ENCODE data around the gene RNF144A. TPM values are rescaled to one million over a fixed set of nuclear protein-coding genes. Genes with fewer than 3 reads are reported as not detected.
"Not testable (repeated sequence)": the region's sequence is repeated elsewhere in the genome, so short reads cannot be mapped to it uniquely, and the experiment has no call there.

Gene RNF144A
- total RNA-seq, 1 donor from 2014 or later, result 52.8 TPM

- no peak overlapping the region for H3K4me3 Mint-ChIP-seq
Observed at GRCh38 chr2:6893876-6894482, 23.2 kb upstream of the RNF144A start.

GRCh38 chr2:6896930-6897759 is 20.1 kb upstream of the RNF144A start:
- Mint-ChIP-seq H3K27me3 (ENCODE audit: low read depth) (peaks cover 13% of the 10 kb centered on the region), H3K4me3 (no peak overlapping the region), H3K36me3 (no peaks in the 10 kb centered on the region), H3K27ac (no peak overlapping the region), H3K4me1 (no peaks in the 10 kb centered on the region), H3K9me3 (peaks cover 12% of the 10 kb centered on the region)
- DNase-seq (ENCODE audit: low spot score in 2 of 2, unreplicated experiment in 2 of 2), result no peak
- TF ChIP-seq, protein P1, sequence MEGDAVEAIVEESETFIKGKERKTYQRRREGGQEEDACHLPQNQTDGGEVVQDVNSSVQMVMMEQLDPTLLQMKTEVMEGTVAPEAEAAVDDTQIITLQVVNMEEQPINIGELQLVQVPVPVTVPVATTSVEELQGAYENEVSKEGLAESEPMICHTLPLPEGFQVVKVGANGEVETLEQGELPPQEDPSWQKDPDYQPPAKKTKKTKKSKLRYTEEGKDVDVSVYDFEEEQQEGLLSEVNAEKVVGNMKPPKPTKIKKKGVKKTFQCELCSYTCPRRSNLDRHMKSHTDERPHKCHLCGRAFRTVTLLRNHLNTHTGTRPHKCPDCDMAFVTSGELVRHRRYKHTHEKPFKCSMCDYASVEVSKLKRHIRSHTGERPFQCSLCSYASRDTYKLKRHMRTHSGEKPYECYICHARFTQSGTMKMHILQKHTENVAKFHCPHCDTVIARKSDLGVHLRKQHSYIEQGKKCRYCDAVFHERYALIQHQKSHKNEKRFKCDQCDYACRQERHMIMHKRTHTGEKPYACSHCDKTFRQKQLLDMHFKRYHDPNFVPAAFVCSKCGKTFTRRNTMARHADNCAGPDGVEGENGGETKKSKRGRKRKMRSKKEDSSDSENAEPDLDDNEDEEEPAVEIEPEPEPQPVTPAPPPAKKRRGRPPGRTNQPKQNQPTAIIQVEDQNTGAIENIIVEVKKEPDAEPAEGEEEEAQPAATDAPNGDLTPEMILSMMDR (IDR thresholded peaks at IDR 0.05; ENCODE audit: unreplicated experiment), result peak; percentile 69

More at GRCh38 chr2:6893876-6894482, 23.2 kb upstream of the RNF144A start:
- TF ChIP-seq, protein P1 (IDR thresholded peaks at IDR 0.05; ENCODE audit: unreplicated experiment), result no peak
- Mint-ChIP-seq H3K4me1 (no peaks in the 10 kb centered on the region), H3K9me3 (no peaks in the 10 kb centered on the region), H3K36me3 (no peaks in the 10 kb centered on the region), H3K27me3 (ENCODE audit: low read depth) (peaks cover 23% of the 10 kb centered on the region), H3K27ac (no peak overlapping the region)
- DNase-seq (ENCODE audit: low spot score in 2 of 2, unreplicated experiment in 2 of 2), result no peak

DNA sequence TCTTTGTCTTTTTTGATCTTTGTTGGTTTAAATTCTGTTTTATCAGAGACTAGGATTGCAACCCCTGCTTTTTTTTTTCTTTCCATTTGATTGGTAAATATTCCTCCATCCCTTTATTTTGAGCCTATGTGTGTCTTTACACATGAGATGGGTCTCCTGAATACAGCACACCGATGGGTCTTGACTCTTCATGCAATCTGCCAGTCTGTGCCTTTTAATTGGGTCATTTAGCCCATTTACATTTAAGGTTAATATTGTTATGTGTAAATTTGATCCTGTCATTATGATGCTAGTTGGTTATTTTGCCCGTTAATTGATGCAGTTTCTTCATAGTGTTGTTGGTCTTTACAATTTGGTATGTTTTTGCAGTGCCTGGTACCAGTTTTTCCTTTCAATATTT is 14.6 kb upstream of the RNF144A start:
- not testable (repeated sequence) for H3K27ac Mint-ChIP-seq, H3K4me3 Mint-ChIP-seq

DNA sequence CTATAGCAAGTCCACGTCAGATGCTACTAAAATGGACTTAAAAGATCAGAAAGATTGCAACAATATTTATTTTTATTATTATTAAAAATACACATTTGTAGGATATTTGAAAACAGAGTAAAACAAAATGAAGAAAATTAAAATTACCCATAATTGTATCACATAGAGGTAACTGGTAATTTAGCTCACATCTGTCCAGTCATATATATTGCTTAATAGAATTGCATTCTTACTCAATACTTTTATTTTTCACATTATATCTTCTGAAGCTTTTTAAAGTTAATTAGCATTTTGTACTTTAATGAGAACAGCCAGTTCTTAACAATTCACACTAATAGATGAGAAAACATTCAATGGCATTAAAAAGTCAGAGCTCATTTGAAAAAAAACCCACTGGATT is 11.5 kb upstream of the RNF144A start:
- Mint-ChIP-seq H3K27me3 (ENCODE audit: low read depth) (peaks cover 13% of the 10 kb centered on the region), H3K4me3 (no peak overlapping the region), H3K36me3 (peaks cover 1% of the 10 kb centered on the region), H3K4me1 (no peaks in the 10 kb centered on the region), H3K9me3 (peaks cover 24% of the 10 kb centered on the region), H3K27ac (no peak overlapping the region)
- TF ChIP-seq, protein P1 (IDR thresholded peaks at IDR 0.05; ENCODE audit: unreplicated experiment), result no peak
- DNase-seq (ENCODE audit: low spot score in 2 of 2, unreplicated experiment in 2 of 2), result no peak

More for the DNA sequence above, 14.6 kb upstream of the RNF144A start:
- Mint-ChIP-seq H3K9me3 (peaks cover 27% of the 10 kb centered on the region), H3K27me3 (ENCODE audit: low read depth) (peaks cover 15% of the 10 kb centered on the region)
- not testable (repeated sequence) for H3K4me1 Mint-ChIP-seq; H3K36me3 Mint-ChIP-seq; DNase-seq (ENCODE audit: low spot score in 2 of 2, unreplicated experiment in 2 of 2)

- DNase-seq (ENCODE audit: low spot score in 2 of 2, unreplicated experiment in 2 of 2), result no peak
- no peak overlapping the region for H3K4me3 Mint-ChIP-seq
- no peak overlapping the region for H3K27ac Mint-ChIP-seq
- peaks cover 24% of the 10 kb centered on the region for H3K9me3 Mint-ChIP-seq
- no peaks in the 10 kb centered on the region for H3K4me1 Mint-ChIP-seq
- peaks cover 13% of the 10 kb centered on the region for H3K27me3 Mint-ChIP-seq (ENCODE audit: low read depth)
- H3K36me3 Mint-ChIP-seq, result peaks cover 1% of the 10 kb centered on the region
- TF ChIP-seq, protein P1 (IDR thresholded peaks at IDR 0.05; ENCODE audit: unreplicated experiment), result no peak
Observed at GRCh38 chr2:6906165-6906741, 11.0 kb upstream of the RNF144A start.

GRCh38 chr2:6908291-6908690 is 8.9 kb upstream of the RNF144A start:
- TF ChIP-seq, protein P1 (IDR thresholded peaks at IDR 0.05; ENCODE audit: unreplicated experiment), result no peak
- Mint-ChIP-seq H3K27ac (no peak overlapping the region), H3K4me1 (no peaks in the 10 kb centered on the region), H3K9me3 (peaks cover 4% of the 10 kb centered on the region), H3K36me3 (peaks cover 7% of the 10 kb centered on the region), H3K4me3 (no peak overlapping the region), H3K27me3 (ENCODE audit: low read depth) (peaks cover 5% of the 10 kb centered on the region)
- no peak for DNase-seq (ENCODE audit: low spot score in 2 of 2, unreplicated experiment in 2 of 2)
